GM19372 (cell line): Measurements from ENCODE around the gene NFE2L1.
"Not testable (repeated sequence)": the region's sequence is repeated elsewhere in the genome, so short reads cannot be mapped to it uniquely, and the experiment has no call there.

Source experiments
- ATAC-seq: cut with Tn5 transposase; IDR thresholded peaks from one replicate; pipeline ENCODE4 v1.9.1; 2021; ENCODE audit warnings: mild to moderate bottlenecking, low read depth, moderate library complexity; ENCODE audit not compliant: unreplicated experiment

Gene NFE2L1

DNA sequence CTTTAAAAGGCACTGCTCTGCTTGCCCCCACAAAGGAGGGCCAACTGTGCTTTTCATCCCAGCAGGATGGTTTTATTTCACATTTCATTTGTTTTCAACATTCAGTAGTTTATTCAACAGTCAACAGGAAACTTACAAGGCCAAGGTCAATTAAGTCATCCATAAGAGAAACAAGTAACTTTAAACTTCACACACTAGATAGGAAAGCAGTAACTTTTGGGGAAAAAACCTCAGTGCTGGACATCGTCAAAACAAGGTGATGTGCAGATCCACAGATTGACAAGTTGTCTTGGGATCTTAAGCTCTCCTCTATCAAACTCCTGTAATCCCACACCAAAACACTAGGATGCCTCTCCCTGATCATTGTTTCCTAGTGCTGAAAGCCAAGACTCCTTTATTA is 18.5 kb downstream of the NFE2L1 start:
- no peak for ATAC-seq

DNA sequence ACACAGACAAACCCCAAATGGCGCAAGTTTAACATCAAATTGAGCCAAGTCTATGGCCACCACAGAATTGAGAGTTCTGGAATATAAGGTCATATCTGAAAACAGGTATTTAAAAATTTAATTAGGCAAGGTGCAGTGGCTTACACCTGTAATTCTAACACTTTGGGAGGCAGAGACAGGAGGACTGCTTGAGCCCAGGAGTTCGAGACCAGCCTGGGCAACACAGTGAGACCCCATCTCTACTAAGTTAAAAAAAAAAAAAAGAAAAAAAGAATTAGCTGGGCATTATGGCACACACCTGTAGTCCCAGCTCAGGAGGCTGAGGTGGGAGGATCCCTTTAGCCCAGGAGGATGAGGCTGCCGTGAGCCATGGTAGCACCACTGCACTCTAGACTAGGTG is 19.1 kb downstream of the NFE2L1 start:
- no peak for ATAC-seq

DNA sequence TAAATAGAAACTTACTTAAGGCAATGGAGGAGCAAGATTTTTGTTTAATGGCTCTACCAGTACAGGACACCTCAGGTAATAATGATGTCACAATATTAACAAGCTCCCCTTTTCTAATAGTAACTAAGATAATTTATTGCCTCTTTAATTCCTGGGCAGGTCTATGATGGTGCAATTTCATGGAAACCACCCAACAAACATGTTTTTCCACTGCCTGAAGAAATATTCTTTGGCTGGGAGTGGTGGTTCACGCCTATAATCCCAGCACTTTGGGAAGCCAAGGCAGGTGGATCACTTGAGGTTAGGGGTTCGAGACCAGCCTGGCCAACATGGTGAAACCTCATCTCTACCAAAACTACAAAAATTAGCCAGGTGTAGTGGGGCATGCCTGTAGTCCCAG is 19.6 kb downstream of the NFE2L1 start:
- not testable (repeated sequence) for ATAC-seq

DNA sequence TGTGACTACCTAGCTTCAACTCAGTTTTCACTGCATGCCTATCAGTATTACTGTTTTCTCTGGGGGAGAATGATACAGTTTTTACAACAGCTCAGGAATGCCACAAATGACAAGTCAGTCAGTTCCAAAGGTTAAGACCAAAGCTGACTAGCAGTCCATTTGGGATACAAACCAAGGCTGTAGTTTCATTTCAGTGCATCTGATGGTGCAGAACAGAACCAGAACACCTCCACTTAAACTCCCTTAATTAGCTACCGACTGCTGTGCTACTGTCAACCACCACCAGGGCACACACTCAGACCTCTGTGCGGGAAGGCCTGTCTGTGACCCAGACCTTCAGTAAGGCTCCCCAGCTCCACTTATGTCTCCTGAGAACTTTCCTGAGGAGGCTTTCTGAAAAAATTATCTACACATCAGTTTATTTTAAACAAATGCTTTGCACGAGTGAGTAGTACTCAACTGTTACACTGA is 20.4 kb downstream of the NFE2L1 start:
- ATAC-seq, result no peak

DNA sequence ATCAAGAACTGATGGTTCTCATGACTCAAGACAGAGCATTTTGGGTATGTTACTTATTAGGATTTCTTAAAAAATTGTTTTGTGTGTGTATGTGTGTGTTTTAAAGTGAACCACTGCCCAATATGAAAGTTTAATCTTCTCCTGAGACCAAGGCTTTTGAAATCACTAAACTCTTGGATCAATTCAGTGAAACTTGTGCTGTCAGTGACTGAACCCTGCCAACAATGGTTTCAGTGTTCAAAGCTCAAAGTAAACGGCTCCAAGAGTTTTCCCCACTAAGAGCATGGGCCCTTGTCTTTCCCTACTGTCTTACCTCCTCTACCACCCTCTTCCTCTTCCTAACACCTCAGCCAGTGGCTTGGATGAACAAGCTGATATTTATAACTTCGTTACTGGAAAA is 22.0 kb downstream of the NFE2L1 start:
- no peak for ATAC-seq

DNA sequence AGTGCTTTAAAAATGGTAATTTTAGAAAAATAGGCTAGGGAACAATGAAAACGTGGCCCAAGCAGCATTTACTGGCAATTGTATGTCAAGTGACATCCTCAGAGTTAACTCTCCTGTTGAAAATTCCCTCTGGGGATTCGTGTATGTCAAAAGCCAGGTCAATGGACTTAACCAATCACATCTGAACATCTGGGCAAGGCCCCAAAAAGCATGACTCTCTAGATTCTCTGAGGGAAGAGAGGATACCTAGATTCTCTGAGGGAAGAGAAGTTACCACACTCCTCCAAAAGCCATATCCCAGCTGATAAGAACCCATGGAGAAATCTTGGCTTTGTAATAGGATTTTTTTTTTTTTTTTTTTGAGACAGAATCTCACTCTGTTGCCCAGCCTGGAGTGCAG is 23.5 kb downstream of the NFE2L1 start:
- ATAC-seq, result no peak

DNA sequence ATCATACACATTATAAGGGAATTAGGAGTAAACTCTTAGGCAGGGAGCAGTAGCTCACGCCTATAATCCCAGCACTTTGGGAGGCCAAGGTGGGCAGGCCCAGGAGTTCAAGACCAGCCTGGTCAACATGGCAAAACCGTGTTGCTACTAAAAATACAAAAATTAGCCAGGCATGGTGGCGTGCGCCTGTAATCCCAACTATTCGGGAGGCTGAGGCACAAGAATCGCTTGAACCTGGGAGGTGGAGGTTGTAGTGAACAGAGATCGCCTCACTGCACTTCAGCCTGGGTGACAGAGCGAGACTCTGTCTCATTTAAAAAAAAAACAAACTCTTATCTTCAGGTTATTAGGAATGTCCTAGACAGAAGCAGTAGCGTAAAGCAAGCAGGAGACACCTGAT is 24.7 kb downstream of the NFE2L1 start:
- ATAC-seq, result not testable (repeated sequence)

DNA sequence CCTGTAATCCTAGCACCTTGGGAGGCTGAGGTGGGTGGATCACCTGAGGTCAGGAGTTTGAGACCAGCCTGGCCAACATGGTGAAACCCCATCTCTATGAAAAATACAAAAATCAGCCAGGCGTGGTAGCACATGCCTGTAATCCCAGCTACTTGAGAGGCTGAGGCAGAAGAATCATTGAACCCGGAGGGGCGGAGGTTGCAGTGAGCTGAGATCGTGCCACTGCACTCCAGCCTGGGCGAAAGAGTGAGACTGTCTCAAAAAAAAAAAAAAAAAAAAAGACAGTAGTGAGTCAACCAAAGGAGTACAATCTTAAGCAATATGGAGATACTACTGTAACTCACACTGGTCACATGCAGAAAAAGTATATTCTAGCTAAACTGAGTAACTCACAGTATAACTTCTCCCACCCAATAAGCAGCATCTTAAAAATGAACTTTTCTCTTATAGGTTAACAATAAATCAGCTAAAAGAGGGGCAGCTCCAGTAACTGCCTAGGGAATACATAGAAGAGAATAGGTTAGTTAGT is 25.5 kb downstream of the NFE2L1 start:
- not testable (repeated sequence) for ATAC-seq

DNA sequence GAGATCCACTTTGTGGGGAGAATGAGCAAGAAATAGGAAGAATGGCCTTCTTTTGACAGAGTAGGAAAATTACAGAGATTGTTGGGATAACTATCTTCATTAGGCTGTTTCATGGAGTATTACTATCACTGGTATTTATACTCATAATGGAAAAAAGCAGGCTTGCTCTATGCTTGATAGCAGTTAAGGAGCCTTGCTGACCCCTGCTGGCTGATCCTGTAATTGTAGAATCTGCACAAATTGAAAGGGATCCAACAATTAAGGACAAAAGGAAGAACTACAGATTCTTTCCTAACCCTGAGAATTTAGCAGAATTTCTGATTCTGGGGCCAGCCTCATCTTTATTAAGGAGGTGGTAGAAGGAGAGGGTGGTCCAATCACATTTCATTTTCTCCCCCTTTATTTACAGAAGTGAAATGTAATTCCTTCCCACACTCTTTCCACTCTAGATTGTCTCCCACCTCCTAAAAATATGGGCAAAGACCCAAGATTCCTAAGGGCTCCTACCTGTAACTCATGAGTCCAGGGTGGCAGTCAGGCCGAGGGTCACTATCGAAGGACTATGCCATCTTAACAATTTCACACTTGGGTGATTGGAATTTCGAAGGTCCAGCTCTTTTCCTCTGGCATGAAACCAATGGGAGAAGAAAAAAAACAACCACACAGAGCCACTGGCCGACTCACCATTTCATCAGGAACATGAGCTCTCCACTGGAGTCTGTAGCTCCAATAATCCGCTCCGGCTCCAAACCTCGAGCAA is 26.3 kb downstream of the NFE2L1 start:
- no peak for ATAC-seq

DNA sequence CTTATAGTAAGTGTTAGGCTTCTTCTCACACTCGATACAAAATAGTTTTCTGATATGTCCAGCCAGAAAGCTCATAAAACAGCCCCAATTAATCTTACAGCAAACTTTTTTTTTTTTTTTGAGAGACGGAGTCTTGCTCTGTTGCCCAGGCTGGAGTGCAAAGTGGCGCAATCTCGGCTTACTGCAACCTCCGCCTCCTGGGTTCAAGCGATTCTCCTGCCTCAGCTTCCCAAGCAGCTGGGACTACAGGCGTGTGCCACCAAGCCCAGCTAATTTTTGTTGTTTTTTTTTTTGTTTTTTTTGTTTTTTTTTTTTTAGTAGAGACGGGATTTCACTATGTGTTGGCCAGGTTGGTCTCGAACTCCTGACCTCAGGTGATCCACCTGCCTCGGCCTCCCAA is 29.0 kb downstream of the NFE2L1 start:
- ATAC-seq, result not testable (repeated sequence)

DNA sequence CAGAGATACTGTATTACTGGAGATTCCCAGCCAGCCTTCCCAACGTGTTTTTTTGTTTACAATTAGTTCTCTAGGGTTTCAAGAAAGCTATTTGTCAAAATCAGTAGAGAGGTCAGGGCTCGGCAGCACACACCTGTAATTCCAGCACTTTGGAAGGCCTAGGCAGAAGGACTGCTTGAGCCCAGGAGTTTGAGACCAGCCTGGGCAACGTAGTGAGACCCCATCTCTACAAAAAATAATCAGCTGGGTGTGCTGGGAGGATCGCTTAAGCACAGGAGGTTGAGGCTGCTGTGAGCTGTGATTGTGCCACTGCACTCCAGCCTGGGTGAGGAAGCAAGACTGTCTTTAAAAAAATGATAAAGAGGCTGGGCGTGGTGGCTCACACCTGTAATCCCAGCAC is 33.7 kb downstream of the NFE2L1 start:
- no peak for ATAC-seq

DNA sequence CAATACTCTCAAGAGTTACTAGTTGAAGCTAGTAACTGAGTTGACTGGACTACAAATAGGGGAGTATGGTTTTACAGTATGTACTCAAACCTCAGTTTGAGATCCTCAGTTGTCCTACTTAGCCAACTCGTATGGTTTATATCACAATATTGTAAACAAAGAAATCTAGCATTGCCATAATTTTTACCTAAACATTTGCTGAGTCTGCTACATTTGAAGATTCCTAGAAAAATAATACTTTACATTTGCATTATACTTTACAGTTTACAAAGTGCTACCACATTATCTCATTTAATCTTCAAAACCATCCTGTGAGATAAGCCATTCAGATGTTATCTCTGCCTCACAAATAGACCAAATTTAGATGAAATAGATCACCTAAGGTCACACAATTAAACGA is 36.8 kb downstream of the NFE2L1 start:
- ATAC-seq, result no peak

DNA sequence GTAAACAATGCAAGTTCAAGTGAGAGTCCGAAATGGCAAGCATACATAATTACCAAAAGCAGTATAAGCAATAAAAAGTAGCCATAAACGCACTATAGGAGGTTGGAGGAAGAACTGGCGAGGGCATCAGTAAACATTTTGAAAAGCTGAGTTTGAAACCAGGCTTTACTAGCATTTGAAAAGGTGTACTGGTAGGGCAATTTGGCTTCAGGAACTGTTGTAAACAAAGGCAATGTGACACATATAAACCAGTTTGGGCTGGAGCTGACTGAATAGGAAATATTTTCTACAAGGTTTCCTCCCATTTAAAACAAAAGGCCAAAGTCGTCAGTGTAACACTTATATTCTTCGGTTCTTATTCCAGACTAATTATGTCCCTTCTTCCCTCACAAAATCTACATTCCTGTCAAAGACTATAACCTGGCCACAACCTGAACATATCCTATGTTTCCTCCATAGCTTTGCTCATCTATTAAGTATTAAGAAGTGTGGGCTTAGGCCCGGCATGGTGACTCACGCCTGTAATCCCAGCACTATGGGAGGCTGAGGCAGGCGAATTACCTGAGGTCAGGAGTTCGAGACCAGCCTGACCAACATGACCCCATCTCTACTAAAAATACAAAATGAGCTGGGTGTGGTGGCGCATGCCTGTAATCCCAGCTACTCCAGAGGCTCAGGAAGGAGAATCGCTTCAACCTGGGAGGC is 45.3 kb downstream of the NFE2L1 start:
- ATAC-seq, result no peak

DNA sequence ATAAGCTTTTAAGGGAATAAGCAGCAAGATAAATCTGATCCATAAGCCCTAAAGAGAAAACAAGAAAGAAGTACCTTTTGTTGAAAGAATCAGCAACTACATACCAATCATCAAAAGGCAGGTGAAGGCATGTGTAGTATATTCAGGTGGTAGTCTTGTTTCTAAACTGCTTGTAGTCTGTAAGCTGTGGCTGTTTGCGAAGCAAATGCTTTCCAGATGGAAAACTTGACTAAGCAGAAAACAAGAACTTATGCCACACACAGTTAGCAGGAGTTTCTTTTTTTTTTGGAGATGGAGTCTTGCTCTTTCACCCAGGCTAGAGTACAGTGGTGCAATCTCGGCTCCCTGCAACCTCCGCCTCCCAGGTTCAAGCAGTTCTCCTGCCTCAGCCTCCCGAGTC is 47.5 kb downstream of the NFE2L1 start:
- no peak for ATAC-seq

DNA sequence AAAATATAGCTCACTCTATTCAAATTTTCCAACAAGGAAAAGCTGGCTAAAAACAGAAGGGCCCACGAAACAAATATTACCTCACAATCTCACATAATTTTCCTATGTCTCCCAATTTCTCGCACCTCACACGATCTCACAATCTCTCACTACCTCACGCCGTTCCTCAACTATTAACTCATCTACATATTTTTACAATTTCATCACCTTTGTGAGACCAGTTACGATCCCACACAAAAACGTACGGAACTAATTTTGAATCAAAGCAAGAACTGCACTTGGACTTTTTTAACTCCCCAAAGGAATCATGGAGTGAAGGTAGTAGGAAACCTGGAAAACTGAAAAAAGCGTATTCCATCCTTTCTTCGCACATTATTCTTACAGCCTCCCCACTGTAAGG is 52.0 kb downstream of the NFE2L1 start:
- ATAC-seq, result no peak

DNA sequence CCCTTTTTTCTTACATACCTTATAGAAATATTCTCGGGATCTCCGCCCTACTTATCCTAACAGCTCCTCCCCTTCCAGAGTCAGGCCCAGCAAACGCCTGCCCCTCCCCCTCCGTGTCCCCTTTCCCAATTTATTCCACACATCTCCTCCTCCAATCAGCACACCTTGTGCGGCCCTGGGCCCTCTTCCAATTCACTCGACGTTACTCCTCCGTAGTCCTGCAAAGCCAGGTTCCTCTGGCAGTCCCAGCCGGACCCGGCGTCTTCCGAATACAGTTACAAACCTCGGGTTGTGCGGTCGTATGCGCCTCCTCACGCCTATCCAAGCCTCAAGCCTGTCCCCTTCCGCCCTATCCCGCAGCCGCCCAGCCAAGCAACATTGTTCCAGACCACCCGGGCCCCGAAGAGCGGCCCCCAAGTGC is 52.4 kb downstream of the NFE2L1 start:
- ATAC-seq, result no peak

DNA sequence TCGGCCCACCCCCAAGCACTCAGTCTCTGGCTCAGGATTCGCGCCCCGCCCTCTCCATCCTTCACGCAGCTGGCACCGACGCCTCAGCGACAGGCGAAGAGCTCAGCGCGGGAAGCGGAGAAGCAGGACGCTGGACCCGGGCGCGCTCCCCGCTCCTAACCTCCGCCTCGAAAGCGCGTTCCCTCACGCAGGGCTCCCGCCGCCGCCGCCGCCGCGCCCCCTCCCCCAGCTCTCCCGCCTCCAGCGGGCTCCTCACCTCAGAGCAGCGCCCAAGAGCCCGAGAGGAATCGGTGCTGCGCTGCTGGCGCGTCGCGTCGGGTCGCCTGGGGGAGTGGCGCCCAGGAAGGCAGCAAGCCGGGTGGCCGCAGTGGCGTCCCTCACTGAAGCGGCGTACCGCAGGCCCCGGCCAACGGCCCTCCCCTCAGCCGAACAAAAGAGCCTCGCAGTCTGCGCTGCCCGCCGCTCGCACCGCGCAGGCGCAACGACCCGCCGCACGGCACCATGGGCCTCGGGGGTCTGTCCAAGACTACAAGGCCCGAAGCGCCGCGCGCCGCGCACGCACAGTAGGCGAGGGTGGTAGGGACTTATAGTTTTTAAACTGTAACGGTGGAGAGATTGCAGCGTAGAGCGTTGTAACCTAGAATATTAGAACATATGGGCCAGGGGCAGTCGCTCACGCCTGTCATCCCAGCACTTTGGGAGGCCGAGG is 53.0 kb downstream of the NFE2L1 start, which contains the start of gene CBX1:
Gene CBX1 (minus strand): TSS at position 467 of the 709 bp plus-strand sequence. CDS start 24,474 bp downstream, outside the sequence.
- peak; percentile 82 for ATAC-seq

DNA sequence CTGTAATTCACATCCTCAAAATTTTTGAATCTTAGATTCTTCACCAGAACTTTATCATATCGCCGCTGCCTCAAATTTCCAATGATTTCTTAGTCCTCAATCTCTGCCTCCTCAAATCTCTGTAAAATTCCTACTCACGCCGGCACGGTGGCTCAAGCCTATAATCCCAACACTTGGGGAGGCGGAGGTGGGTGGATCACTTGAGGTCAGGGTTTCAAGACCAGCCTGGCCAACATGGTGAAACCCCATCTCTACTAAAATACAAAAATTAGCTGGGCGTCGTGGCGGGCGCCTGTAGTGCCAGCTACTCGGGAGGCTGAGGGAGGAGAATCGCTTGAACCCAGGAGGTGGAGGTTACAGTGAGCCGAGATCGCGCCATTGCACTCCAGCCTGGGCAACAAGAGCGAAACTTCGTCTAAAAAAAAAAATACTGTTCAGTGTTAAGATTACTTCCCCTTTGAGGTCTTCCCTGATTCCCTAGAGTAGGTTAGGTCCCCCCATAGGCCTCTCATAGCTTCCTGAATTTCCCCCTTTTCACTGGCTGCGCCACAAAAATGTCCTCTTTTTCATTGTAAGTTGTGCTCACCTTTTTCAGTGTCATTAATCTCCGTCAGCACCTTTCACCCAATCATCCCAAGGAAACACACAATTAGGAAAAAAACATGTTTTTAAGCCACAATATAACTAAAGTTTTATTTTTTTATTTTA is 54.0 kb downstream of the NFE2L1 start:
- no peak for ATAC-seq

DNA sequence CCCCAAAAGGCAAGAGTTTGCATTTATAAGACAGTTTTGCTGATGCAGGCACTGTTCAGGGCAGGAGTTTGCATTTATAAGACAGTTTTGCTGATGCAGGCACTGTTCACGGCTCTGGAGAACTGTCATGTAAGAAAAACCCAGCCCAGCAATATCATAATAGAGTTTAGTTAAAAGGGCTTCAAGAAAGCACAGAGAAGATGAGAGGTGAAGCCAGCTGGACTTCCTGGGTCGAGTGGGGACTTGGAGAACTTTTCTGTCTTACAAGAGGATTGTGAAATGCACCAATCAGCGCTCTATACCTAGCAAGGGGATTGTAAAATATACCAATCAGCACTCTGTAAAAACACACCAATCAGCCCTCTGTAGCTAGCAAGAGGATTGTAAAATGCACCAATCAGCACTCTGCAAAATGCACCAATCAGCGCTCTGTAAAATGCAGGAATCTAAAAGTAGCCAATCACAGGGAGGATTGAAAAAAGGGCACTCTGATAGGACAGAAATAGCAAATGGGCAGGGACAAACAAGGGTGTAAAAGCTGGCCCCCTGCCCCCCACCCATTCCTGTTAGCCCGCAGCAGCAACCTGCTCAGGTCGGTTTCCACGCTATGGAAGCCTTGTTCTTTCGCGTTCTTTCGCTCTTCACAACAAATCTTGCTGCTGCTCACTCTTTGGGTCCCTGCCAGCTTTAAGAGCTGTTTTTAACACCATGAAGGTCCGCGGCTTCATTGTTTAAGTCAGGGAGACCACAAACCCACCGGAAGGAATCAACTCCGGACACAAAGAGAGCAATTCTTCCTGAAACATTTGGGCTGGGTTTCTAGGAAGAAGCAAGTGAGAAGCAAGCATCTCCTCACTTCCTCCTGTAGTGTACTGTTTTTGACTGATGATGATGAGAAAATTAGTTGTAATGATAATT is 54.9 kb downstream of the NFE2L1 start:
- no peak for ATAC-seq
